LNCAP (cell line): ENCODE data around the gene ESR2.

Experiments
- CTCF ChIP-seq: fragments of 450-650 bp; IDR thresholded peaks from 2 replicates; pipeline ENCODE4 v1.5.1; 2017; ENCODE audit warnings: mild to moderate bottlenecking

The ESR2 gene

GRCh38 chr14:64253672-64254071 is 40.5 kb downstream of the ESR2 start:
- no peak for TF ChIP-seq CTCF

GRCh38 chr14:64249363-64249762 is 44.8 kb downstream of the ESR2 start:
- no peak for TF ChIP-seq CTCF

- TF ChIP-seq CTCF = no peak
Observed at GRCh38 chr14:64248689-64249088, 45.5 kb downstream of the ESR2 start.

GRCh38 chr14:64247195-64247594 is 47.0 kb downstream of the ESR2 start:
- TF ChIP-seq CTCF = no peak

- TF ChIP-seq CTCF = no peak
Observed at GRCh38 chr14:64246688-64247087, 47.5 kb downstream of the ESR2 start.

- TF ChIP-seq CTCF = no peak
Observed at GRCh38 chr14:64245491-64245890, 48.7 kb downstream of the ESR2 start.

- TF ChIP-seq CTCF = no peak
Observed at GRCh38 chr14:64244279-64244678, 49.9 kb downstream of the ESR2 start.

- no peak for TF ChIP-seq CTCF
Observed at GRCh38 chr14:64238631-64239030, 55.5 kb downstream of the ESR2 start.
